ENCODE results near the gene NFATC2IP.
"Not testable (repeated sequence)": the region's sequence is repeated elsewhere in the genome, so short reads cannot be mapped to it uniquely, and the experiment has no call there.

The NFATC2IP gene

DNA sequence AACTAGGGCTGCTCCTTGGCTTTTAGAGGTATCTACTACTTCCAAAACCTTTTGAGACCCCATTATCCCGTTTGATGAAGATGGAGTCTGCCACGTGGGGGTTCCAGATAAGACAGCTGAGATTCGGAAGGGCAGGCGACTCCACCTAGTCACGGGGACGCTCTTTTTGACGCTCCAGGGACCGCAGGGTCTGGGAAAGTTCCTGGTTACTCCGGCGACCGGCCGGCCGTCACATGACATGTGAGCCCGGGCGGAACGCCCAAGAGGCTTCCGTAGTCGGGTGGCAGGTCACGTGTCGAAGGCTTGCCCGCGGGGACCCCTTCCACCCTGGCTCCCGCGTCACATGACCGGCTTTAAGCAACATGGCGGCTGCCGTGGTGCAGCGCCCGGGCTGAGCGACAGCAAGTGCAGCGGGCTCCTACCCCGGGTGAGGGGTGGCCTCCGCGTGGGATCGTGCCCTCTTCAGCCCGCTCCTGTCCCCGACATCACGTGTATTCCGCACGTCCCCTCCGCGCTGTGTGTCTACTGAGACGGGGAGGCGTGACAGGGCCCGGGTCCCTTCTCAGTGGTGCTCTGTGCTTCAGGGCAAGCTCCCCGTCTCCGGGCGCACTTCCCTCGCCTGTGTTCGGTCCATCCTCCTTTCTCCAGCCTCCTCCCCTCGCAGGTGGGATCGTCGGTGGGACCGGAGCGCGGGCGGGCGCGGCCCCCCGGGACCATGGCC, 23.9 kb downstream of the NFATC2IP start, which contains the start of gene SPNS1:
Gene SPNS1, plus strand, starts transcription at position 342 of the 721 bp plus-strand sequence. Its CDS starts 374 bp downstream, at position 716.
- peak; percentile 86 to 89 for DNase-seq

DNA sequence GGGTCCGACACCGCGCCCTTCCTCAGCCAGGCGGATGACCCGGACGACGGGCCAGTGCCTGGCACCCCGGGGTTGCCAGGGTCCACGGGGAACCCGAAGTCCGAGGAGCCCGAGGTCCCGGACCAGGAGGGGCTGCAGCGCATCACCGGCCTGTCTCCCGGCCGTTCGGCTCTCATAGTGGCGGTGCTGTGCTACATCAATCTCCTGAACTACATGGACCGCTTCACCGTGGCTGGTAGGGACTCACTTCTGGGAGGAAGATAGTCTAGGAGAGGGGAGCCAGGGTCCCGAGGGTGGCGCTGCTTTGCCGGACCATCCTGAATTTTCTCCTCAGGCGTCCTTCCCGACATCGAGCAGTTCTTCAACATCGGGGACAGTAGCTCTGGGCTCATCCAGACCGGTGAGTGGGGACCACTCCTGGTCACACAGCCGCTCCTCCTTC, 24.4 kb downstream of the NFATC2IP start:
- no peak for DNase-seq

DNA sequence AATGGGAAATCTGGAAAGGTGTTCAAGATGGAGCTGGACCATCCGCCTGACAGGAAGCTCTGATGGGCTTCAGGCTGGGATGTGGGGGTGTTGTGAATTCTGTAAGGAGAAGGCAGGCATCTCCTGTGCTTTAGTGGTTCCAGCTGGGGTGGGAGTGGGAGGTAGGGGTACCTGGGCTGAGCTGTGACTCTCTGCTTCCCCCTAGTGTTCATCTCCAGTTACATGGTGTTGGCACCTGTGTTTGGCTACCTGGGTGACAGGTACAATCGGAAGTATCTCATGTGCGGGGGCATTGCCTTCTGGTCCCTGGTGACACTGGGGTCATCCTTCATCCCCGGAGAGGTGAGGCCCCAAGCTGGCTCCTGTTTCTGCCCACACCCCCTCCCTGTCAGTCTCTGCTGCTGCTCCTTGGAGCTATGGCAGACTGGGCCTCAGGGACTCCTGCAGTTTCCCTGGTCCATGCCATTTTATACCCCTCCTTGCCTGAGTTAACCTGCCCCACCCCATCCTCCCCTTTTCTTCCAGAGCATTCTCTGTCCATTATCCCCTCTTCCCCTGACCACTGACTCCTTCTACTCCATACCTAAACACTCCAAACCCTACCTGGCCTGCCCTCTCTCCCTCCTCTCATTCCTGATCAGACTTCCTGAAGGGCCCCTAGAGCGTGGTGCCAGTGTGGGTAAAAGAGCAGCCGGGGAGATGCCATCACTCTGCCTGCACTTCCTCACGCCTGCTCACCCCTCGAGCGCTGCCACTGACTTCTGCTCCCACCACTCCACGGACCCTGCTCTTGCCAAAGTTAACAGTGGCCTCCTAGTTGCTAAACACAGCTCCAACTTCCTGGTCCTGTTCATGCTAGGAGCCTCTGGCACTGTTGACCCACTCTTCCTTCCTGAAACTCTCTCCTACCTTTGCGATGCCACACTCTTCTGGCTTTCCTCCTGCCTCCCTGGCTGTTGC, 27.2 kb downstream of the NFATC2IP start:
- no peak for DNase-seq

DNA sequence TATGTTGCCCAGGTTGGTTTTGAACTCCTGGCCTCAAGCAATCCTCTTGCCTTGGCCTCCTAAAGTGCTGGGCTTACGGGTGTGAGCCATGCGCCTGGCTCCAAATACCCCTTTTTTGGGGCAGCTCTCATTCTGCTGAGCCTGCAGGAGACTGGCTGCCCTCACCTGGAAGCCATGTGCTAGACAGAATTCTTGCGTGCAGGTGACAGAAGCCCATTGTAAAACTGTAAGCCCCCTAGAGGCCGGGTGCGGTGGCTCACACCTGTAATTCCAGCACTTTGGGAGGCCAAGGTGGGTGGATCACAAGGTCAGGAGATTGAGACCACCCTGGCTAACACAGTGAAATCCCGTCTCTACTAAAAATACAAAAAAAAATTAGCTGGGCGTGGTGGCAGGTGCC, 29.6 kb downstream of the NFATC2IP start:
- not testable (repeated sequence) for DNase-seq

DNA sequence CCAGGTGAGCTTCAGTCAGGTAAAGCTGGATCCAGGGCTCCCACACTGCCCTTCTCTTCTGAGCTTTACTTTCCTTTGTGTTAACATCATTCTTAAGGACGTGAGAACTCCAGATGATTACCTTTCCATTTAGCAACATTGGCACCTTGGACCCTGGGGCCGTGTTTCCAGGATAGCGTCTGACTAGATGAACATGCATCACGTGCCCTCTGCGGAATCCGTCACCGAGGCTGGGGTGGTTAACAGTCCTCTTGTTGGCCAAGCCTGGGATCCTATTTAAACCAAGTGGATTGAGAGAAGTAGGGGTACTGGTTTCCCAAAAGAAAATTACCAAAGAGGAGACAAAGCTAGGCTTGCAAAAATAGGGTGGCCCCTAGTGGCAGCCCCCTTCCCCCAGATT, 30.2 kb downstream of the NFATC2IP start:
- DNase-seq: no peak

DNA sequence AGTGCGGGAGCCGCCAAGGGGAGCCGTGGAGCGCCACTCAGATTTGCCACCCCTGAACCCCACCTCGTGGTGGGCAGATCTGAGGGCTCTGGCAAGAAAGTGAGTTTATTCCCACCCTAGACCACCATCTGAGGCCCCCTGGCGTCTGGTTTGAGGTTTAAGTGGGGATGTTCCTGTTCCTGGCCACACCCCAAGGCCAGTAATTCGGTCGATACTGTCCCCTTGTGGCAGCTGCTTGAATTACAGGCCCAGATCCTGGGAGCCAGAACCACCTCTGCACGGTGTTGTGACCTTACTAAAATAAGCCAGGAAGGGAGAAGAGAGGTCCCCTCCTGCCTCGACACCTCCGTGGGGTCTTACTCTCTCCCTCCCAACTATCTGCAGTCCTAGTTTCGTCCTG, 30.8 kb downstream of the NFATC2IP start:
- peak in 1 of 2 experiments; percentile 29 for DNase-seq

DNA sequence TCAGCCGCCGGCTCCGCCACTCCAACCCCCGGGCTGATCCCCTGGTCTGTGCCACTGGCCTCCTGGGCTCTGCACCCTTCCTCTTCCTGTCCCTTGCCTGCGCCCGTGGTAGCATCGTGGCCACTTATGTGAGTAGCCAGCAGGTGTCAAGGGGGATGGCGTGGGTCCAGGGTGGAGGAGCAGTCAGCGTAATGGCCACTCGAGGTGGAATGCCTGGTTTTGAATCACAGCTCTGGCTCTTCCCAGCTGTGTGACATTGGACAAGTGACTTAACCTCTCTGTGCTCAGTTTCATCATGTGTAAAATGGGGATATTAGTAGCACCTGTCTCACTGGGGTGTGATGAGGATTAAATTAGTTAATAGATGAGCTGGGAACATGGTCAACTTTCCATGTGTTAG, 31.7 kb downstream of the NFATC2IP start:
- DNase-seq: no peak

DNA sequence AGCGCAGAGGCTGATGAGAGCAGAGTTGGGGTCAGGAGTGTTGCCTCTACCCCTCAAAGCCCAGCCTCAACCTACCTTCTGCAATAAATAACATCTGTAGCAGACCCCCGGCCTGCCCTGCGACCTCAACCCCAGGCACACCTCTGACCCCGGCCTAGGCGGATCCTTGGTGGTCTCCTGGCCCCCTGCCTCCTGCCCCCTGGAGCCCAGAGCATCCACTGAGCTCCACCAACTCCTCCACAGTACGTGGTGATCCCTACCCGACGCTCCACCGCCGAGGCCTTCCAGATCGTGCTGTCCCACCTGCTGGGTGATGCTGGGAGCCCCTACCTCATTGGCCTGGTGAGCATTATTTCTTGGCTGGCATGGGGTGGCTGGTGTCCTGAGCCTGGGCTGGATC, 32.2 kb downstream of the NFATC2IP start:
- no peak for DNase-seq

DNA sequence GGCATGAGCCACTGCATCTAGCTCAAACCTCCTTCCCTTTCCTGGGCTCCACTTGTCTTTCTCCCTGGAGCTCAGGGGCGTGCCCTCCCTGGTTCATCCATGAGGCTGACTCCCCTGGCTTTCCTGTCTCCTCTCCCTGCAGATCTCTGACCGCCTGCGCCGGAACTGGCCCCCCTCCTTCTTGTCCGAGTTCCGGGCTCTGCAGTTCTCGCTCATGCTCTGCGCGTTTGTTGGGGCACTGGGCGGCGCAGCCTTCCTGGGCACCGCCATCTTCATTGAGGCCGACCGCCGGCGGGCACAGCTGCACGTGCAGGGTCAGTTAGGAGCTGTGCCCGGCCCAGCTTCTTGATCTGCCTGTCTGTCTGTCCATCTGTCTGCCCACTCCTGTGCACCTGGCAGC, 32.9 kb downstream of the NFATC2IP start:
- no peak for DNase-seq

DNA sequence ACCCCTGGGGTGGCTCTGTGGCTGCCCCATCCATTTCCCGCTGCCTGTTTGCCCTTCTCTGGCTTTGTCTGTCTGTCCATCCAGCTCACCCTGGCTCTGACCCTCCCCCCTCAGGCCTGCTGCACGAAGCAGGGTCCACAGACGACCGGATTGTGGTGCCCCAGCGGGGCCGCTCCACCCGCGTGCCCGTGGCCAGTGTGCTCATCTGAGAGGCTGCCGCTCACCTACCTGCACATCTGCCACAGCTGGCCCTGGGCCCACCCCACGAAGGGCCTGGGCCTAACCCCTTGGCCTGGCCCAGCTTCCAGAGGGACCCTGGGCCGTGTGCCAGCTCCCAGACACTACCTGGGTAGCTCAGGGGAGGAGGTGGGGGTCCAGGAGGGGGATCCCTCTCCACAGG, 33.4 kb downstream of the NFATC2IP start:
- no peak for DNase-seq

DNA sequence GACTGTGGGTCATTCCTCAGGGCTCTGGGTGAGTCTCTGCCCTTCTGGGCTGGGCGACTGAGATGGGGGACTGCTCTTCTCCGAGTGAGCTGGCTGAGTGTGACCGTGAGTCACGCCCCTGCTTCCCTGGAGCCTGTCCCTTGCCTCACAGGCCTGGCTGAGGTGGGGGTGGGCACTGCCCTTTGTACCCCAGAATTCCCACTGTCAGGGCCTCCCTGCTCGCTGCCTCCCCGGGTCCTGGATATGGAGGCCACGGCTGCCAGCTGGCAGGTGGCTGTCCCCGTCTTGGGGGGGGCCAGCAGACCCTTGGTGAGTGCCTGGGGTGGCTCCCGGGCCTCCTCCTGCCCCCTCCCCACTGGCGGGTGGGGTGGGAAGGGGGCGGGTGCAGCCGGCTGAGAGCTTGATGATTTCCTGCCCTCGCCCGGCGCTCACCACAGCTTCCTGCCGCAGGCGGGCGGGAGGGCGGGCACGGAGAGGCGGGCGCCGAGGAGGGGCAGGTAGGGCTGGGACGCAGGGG, 33.9 kb downstream of the NFATC2IP start, which contains the start of gene LAT:
Gene LAT, plus strand, starts transcription at position 434 of the 517 bp plus-strand sequence. CDS start 366 bp downstream, outside the sequence.
- peak; percentile 69 to 75 for DNase-seq

DNA sequence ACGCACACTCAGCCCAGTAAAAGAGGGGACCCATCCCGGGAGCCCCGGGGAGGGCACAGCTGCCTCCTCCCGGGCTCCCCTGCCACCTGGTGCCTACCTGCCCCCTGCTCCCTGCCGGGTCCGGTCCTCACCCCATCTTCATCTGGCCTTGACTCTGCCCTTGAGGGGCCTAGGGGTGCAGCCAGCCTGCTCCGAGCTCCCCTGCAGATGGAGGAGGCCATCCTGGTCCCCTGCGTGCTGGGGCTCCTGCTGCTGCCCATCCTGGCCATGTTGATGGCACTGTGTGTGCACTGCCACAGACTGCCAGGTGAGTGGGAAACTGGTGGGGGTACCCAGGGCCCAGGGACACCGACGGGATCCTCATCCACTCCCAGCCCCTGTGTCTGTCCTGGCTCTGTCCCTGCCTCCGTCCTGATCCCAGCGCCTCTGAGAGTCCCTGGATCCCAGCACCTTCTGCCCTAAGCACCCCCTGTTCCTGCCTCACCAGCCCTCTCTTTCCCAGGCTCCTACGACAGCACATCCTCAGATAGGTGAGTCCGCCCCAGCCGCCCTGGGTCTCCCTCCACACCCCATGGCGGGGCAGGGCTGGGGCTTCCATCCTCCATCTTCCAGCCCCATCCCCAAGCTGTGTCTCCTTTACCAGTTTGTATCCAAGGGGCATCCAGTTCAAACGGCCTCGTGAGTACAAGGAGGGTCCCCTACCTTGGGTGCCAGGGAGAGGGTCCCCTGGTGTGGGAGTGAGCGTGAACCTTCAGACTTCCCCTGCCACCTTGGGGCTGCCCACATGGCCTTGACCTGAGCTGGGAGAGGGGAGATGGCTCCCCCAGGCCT, 34.7 kb downstream of the NFATC2IP start:
- DNase-seq: no peak

DNA sequence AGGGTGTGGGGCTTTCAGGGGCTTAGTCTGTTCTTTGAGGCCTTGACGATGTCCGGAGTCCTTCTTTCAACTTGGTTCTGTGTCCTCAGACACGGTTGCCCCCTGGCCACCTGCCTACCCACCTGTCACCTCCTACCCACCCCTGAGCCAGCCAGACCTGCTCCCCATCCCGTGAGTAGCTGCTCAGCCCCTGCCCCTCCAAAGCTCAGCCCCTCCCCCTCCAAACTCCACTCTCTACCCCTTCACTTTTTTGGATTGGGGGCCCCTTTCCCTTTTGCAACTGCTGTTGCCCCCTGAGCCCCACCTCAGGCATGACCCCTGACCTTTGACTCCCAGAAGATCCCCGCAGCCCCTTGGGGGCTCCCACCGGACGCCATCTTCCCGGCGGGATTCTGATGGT, 35.3 kb downstream of the NFATC2IP start:
- DNase-seq: no peak

DNA sequence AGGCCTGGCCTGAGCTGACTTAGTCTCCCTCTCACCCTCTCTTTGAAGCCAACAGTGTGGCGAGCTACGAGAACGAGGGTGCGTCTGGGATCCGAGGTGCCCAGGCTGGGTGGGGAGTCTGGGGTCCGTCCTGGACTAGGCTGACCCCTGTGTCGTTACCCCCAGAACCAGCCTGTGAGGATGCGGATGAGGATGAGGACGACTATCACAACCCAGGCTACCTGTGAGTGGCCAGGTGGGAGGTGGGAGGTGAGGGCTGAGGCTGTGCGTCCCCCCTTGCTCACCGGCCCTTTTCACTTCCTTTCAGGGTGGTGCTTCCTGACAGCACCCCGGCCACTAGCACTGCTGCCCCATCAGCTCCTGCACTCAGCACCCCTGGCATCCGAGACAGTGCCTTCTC, 35.8 kb downstream of the NFATC2IP start:
- no peak for DNase-seq

DNA sequence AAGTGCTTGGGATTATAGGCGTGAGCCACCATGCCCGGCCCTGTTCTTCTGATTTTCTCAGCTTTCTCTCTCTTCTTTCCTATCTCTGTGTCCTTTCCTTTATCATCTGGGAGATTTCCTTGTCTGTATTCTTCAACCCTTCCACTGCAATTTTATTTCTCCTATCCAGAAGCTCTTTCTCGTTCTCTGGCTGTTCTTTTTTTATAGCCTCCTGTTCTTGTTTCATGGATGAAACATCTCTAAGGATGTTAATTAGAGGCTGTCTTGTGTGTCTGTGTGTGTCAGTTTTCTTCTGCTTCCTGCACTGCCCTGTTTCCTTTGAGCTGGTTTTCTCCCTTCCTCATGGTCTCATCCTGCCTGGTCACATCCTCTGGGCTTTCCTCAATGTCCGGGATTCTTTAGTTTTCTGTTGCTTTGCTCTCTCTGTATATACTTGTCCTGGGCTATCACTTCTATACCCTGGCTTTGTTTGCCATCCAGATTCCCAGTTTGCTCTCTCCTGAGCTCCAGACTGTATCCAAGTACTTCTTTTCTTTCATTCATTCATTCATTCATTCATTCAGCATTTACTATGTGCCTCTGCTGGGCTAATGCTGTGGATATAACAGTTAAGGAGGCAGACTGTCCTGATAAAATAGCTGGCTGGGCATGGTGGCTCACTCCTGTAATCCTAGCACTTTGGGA, 36.6 kb downstream of the NFATC2IP start:
- DNase-seq: no peak

DNA sequence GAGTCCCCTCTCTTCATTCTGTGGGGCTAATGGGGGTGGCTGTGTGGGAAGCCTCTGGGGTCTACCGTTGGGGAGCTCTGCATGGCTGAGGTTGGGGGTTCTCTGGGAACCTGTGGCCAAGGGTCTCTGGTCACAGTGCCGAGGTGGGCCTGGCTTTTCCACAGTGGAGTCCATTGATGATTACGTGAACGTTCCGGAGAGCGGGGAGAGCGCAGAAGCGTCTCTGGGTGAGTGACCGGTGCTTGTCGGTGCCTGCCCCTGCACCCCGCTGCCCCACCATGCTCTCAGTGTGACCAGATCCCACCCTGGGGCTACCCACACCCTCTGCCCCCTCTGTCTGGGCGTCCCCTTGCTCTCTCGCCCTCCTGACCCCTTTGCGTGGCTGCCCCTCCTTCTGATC, 38.6 kb downstream of the NFATC2IP start:
- no peak for DNase-seq

DNA sequence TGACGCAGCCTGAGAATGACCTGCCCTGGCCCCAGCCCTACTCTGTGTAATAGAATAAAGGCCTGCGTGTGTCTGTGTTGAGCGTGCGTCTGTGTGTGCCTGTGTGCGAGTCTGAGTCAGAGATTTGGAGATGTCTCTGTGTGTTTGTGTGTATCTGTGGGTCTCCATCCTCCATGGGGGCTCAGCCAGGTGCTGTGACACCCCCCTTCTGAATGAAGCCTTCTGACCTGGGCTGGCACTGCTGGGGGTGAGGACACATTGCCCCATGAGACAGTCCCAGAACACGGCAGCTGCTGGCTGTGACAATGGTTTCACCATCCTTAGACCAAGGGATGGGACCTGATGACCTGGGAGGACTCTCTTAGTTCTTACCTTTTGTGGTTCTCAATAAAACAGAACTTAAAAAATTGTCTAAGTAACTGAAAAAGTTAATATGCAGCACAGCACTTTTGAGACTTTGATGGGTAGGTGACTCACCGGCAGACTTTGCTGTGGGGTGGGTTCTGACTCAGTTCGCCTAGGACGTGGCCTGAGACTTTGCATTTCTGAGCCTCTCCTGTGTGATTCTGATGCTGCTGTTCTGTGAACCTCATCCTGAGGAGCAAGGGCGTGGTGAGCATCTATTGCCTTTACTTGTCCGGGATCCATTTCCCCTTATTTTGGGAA, 39.8 kb downstream of the NFATC2IP start:
- peak; percentile 68 to 70 for DNase-seq

DNA sequence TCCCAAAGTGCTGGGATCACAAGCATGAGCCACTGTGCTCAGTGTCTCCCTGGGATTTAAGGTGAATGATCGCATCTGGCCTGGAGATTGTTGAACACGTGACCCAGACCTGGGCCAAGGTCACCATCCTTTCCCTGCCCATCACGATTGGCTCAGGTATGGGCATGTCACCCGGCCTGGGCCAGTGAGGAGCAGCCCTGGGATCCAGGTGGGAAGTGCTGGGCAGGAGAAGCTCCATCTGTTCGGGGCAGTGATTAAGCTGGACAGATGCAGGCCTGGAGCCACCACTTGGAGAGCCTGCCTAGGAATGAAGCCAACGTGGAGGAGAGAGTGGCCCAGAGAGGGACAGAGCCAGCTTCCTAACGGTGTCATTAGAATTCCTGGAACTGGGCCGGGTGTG, 41.0 kb downstream of the NFATC2IP start:
- no peak for DNase-seq

DNA sequence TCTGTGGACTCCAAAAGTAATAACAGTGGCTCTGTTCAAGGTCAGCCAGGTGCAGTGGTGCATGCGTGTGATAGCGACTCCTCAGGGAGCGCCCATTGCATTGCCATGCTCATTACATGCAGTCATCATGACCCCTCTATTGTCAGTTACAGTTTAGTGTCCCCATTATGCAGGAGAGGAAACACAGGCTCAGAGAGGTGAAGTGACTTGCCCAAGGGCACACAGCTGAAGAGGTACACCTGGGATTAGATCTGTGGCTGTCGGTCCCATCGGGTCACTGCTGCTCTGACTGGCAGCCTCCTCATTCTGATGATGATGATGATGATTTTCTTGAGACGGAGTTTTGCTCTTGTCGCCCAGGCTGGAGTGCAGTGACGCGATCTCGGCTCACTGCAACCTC, 41.8 kb downstream of the NFATC2IP start:
- DNase-seq: no peak

DNA sequence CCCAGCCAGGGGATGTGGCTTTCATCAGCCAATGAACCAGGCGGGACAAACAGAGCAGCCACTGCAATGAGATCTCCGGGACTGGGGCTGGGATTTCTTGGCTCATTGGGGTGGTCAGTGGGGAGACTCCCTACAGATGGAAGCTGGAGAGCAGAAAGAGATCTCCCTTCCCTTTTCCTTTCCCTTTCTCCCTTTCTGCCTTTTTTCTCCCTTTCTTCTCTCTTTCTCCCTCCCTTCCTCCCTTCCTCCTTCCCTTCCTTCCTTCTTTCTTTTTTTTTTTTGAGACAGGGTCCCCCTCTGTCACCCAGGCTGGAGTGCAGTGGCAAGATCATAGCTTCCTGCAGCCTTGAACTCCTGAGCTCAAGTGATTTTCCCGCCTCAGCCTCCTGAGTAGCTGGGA, 48.1 kb downstream of the NFATC2IP start:
- DNase-seq: no peak

DNA sequence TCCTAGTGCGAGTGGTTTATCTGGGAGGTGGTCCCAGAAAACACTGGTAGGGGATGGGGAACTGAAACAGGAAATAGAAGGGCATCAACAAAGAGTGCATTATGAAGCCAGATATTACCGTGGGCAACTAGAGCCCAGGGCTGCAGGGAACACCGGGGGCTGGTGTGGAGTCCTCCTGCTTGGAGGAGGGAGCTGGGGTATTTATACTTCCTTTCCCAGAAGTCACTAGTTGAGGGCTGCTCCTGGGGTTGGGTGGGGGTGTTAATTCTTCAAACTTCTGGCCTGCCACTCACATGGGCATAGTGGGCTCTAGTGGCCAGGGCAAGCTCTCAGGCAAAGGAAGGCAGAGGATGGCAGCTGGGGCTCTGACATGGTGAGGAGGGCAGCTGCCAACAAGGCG, 48.8 kb downstream of the NFATC2IP start:
- no peak for DNase-seq
